Measurements from ENCODE around the gene DTD1.

Gene DTD1

GRCh38 chr20:18678549-18679419, 90.9 kb downstream of the DTD1 start:
- Histone ChIP-seq H3K9me3 (no peaks in the 10 kb centered on the region), H3K4me1 (peaks cover 3% of the 10 kb centered on the region; the same call in 1 of the 2 replicates), H3K27me3 (no peaks in the 10 kb centered on the region), H3K4me3 (ENCODE audit: low read depth, low read length) (no peak overlapping the region), H3K36me3 (no peaks in the 10 kb centered on the region)
- DNase-seq, result no peak
- no peak for TF ChIP-seq CTCF (IDR thresholded peaks at IDR 0.05; ENCODE audit: low read depth, low read length)

GRCh38 chr20:18683839-18684238, 96.0 kb downstream of the DTD1 start:
- TF ChIP-seq CTCF (IDR thresholded peaks at IDR 0.05; ENCODE audit: low read depth, low read length), result no peak
- H3K27me3 ChIP-seq, result no peaks in the 10 kb centered on the region
- H3K9me3 ChIP-seq, result no peaks in the 10 kb centered on the region
- no peak for DNase-seq
- no peak overlapping the region for H3K4me3 ChIP-seq (ENCODE audit: low read depth, low read length)
- H3K36me3 ChIP-seq, result no peaks in the 10 kb centered on the region
- H3K4me1 ChIP-seq, result peaks cover 1% of the 10 kb centered on the region; the same call in 1 of the 2 replicates

GRCh38 chr20:18684775-18685174, 96.9 kb downstream of the DTD1 start:
- no peaks in the 10 kb centered on the region for H3K27me3 ChIP-seq
- no peak for TF ChIP-seq CTCF (IDR thresholded peaks at IDR 0.05; ENCODE audit: low read depth, low read length)
- no peak overlapping the region for H3K4me3 ChIP-seq (ENCODE audit: low read depth, low read length)
- DNase-seq, result no peak
- H3K4me1 ChIP-seq, result no peaks in the 10 kb centered on the region
- H3K36me3 ChIP-seq, result no peaks in the 10 kb centered on the region
- no peaks in the 10 kb centered on the region for H3K9me3 ChIP-seq

- Histone ChIP-seq H3K4me1 (no peaks in the 10 kb centered on the region), H3K27me3 (no peaks in the 10 kb centered on the region), H3K36me3 (no peaks in the 10 kb centered on the region), H3K4me3 (ENCODE audit: low read depth, low read length) (no peak overlapping the region), H3K9me3 (no peaks in the 10 kb centered on the region)
- TF ChIP-seq CTCF (IDR thresholded peaks at IDR 0.05; ENCODE audit: low read depth, low read length), result no peak
- DNase-seq, result no peak
Observed at GRCh38 chr20:18685406-18685805, 97.6 kb downstream of the DTD1 start.

GRCh38 chr20:18686696-18687095, 98.8 kb downstream of the DTD1 start:
- DNase-seq, result no peak
- Histone ChIP-seq H3K4me1 (no peaks in the 10 kb centered on the region; the same call in 1 of the 2 replicates), H3K36me3 (no peaks in the 10 kb centered on the region), H3K4me3 (ENCODE audit: low read depth, low read length) (no peak overlapping the region), H3K27me3 (no peaks in the 10 kb centered on the region), H3K9me3 (no peaks in the 10 kb centered on the region)
- TF ChIP-seq CTCF (IDR thresholded peaks at IDR 0.05; ENCODE audit: low read depth, low read length), result no peak

- H3K4me3 ChIP-seq (ENCODE audit: low read depth, low read length), result no peak overlapping the region
- H3K36me3 ChIP-seq, result no peaks in the 10 kb centered on the region
- DNase-seq, result no peak
- H3K27me3 ChIP-seq, result no peaks in the 10 kb centered on the region
- TF ChIP-seq CTCF (IDR thresholded peaks at IDR 0.05; ENCODE audit: low read depth, low read length), result no peak
- no peaks in the 10 kb centered on the region; the same call in 1 of the 2 replicates for H3K4me1 ChIP-seq
- H3K9me3 ChIP-seq, result no peaks in the 10 kb centered on the region
Observed at GRCh38 chr20:18688676-18689075, 100.8 kb downstream of the DTD1 start.

All from BE2C (cell line).